K562 (cell line): ENCODE data around the gene PHF12. TPM values are rescaled to one million over a fixed set of nuclear protein-coding genes. Genes with fewer than 3 reads are reported as not detected.

Experiments used
- ATAC-seq: fragments of 200-7000 bp; cut with Tn5 transposase; 3 replicates; pipeline ENCODE4 v1.9.1; 2020; ENCODE audit warnings: moderate library complexity
- BruUV-seq: library from RNA; stranded (reverse); fragments of 400-500 nt; replicated peaks from 2 replicates; lab custom pipeline; 2021; lab: Mats Ljungman, UMichigan
- CTCF ChIA-PET: fragments of 300-600 bp; formaldehyde crosslinking; extraction: SDS; loops from one replicate; lab custom pipeline; 2021; ENCODE audit warnings: low intra/inter-chr PET ratio; lab: Yijun Ruan, JAX
- POLR2A ChIA-PET: fragments of 300-600, 350-650 bp; sonication (Branson Sonifier 250); formaldehyde crosslinking; extraction: SDS; loops from one replicate; lab custom pipeline; 2021; ENCODE audit warnings: antibody characterized with exemption, inconsistent platforms; lab: Yijun Ruan, JAX
- DNase-seq, 4 experiments: peaks; one replicate each; pipeline versions ENCODE4 v3.0.0 to v3.0.0-alpha.2; 2011 to 2018; ENCODE audit warnings: low spot score in 3 of 4, mixed read lengths in 3 of 4; ENCODE audit errors: extremely low read depth in 1 of 4
- FAIRE-seq: peaks from 2 replicates; lab custom pipeline; 2011; peaks lifted over from hg19 to GRCh38; lab: Jason Lieb, UNC
- H2AFZ ChIP-seq: 2 replicates; pipeline ENCODE4 v1.6.0; 2011; ENCODE audit warnings: low read depth, low read length, control low read depth, inconsistent platforms
- H3K27ac ChIP-seq: fragments of 200-600 bp; 3 replicates; pipeline ENCODE4 v1.8.0; 2011; ENCODE audit warnings: low read depth, mild to moderate bottlenecking, control low read depth, inconsistent platforms, low read length, moderate library complexity, mixed read lengths; ENCODE audit errors: extremely low read depth
- H3K27me3 ChIP-seq, 2 experiments: fragments of 300-600 bp in 1 of 2; 2 replicates in 1 of 2; 3 replicates in 1 of 2; pipeline versions ENCODE4 v1.6.0 to v1.8.0; 2011; ENCODE audit warnings: inconsistent platforms in 2 of 2, low read length in 2 of 2, mild to moderate bottlenecking in 1 of 2, mixed read lengths in 1 of 2, moderate library complexity in 1 of 2; ENCODE audit not compliant: control insufficient read depth in 2 of 2, insufficient read depth in 2 of 2
- H3K36me3 ChIP-seq: fragments of 300-600 bp; 3 replicates; pipeline ENCODE4 v1.8.0; 2011; ENCODE audit warnings: mild to moderate bottlenecking, low read length, inconsistent platforms; ENCODE audit not compliant: control insufficient read depth, insufficient read depth
- H3K4me1 ChIP-seq, 2 experiments: fragments of 200-600 bp in 1 of 2; replicated peaks in 1 of 2; 2 replicates in 1 of 2; 3 replicates in 1 of 2; pipeline versions ENCODE4 v1.5.1 to v1.8.0; 2011; ENCODE audit warnings: inconsistent platforms in 2 of 2, low read length in 2 of 2, mild to moderate bottlenecking in 1 of 2, mixed read lengths in 1 of 2, moderate library complexity in 1 of 2; ENCODE audit not compliant: control insufficient read depth in 2 of 2, insufficient read depth in 2 of 2
- H3K4me2 ChIP-seq: 2 replicates; pipeline ENCODE4 v1.6.1; 2011; ENCODE audit warnings: low read length, control low read depth, inconsistent platforms, mixed read lengths; ENCODE audit not compliant: insufficient read depth
- H3K4me3 ChIP-seq: fragments of 200-600 bp; sonication (generic), shearing (Covaris generic); 2 replicates; pipeline ENCODE4 v1.5.1; 2016; ENCODE audit warnings: control low read depth, inconsistent platforms
- H3K79me2 ChIP-seq: fragments of 200-600 bp; 3 replicates; pipeline ENCODE4 v1.8.0; 2011; ENCODE audit warnings: low read length, inconsistent platforms; ENCODE audit not compliant: control insufficient read depth, insufficient read depth
- H3K9ac ChIP-seq, 2 experiments: 2 replicates each; pipeline versions ENCODE4 v1.6.0 to v1.6.1; 2011; ENCODE audit warnings: low read depth in 2 of 2, low read length in 2 of 2, control low read depth in 1 of 2, inconsistent platforms in 1 of 2, mild to moderate bottlenecking in 1 of 2, mixed read lengths in 1 of 2; ENCODE audit not compliant: insufficient read depth in 1 of 2
- H3K9me1 ChIP-seq: one replicate; pipeline ENCODE4 v1.6.0; 2011; ENCODE audit warnings: inconsistent platforms, mild to moderate bottlenecking, low read length, moderate library complexity; ENCODE audit not compliant: control insufficient read depth, insufficient read depth
- H3K9me3 ChIP-seq: replicated peaks from 2 replicates; pipeline ENCODE4 v1.5.1; 2011; ENCODE audit warnings: low read depth, low read length, inconsistent platforms; ENCODE audit not compliant: control insufficient read depth, insufficient read depth
- H4K20me1 ChIP-seq: replicated peaks from 2 replicates; pipeline ENCODE4 v1.6.1; 2011; ENCODE audit warnings: low read length, inconsistent platforms, mixed read lengths; ENCODE audit not compliant: control insufficient read depth, insufficient read depth
- ARID2 ChIP-seq: fragments of 450-650 bp; IDR thresholded peaks from 2 replicates; pipeline ENCODE4 v1.6.1; 2017; ENCODE audit warnings: antibody characterized with exemption, mild to moderate bottlenecking
- CBFA2T3 ChIP-seq: fragments of 450-650 bp; IDR thresholded peaks from 2 replicates; pipeline ENCODE4 v1.6.1; 2017
- JUND ChIP-seq, 2 experiments: IDR thresholded peaks; 2 replicates in 1 of 2; 3 replicates in 1 of 2; pipeline ENCODE4 v1.6.1; 2011; ENCODE audit warnings: borderline replicate concordance in 2 of 2, low read depth in 2 of 2, low read length in 2 of 2, improper control_type of control experiment in 1 of 2, missing biosample characterization in 1 of 2, missing genetic modification characterization in 1 of 2, missing genetic modification reagents in 1 of 2
- RBM25 ChIP-seq: fragments of 200-400 bp; formaldehyde crosslinking; IDR thresholded peaks from 2 replicates; pipeline ENCODE4 v1.6.1; 2018; ENCODE audit warnings: low read length, low read depth, moderate library complexity; ENCODE audit not compliant: severe bottlenecking
- ZNF79 ChIP-seq: fragments of 250-450 bp; sonication (Bioruptor Pico); IDR thresholded peaks from 2 replicates; pipeline ENCODE4 v1.4.0; 2020; ENCODE audit warnings: low read depth, mild to moderate bottlenecking, moderate library complexity
- WGBS: fragments of 100-300 bp; shearing (Covaris generic); methylation state at CpG from one replicate; pipeline ENCODE4 v1.1.6; 2016; ENCODE audit warnings: low coverage, mixed read lengths; ENCODE audit not compliant: insufficient coverage; ENCODE audit errors: missing lambda C conversion rate; 5-methylcytosine and 5-hydroxymethylcytosine counted together
- in situ Hi-C: fragments of 300-500 bp; cut with MboI; formaldehyde crosslinking; loops from 4 replicates; pipeline ENCODE4 v1.15.0; 2018; ENCODE audit warnings: inconsistent platforms, mixed read lengths
- intact Hi-C: fragments of 100-400 bp; cut with micrococcal nuclease; formaldehyde crosslinking; loops from 2 replicates; pipeline ENCODE4 v1.14.2; 2022
- polyA plus RNA-seq, 8 experiments: library from polyadenylated mRNA; depleted of rRNA in 4 of 8; stranded (reverse) in 5 of 8; unstranded in 3 of 8; fragments of >200 nt; fragmentation: Nextera tagmentation in 2 of 8; fragmentation: Illumina TruSeq in 1 of 8; extraction: Ambion mirVana in 2 of 8; extraction: Trizol in 1 of 8; gene quantifications; 2 replicates each; pipeline versions ENCODE4 v1.2.1 to v1.2.3, GENCODE V29; 2011 to 2014; ENCODE audit warnings: inconsistent platforms in 1 of 8, missing spikeins in 1 of 8
- total RNA-seq, 7 experiments: library from RNA; depleted of rRNA in 6 of 7; stranded (reverse); fragments of >200 nt in 6 of 7; fragmentation: Illumina TruSeq in 2 of 7; extraction: Trizol in 2 of 7; gene quantifications; 2 replicates each; pipeline versions ENCODE4 v1.2.1 to v1.2.3, GENCODE V29; 2011 to 2021; ENCODE audit warnings: low replicate concordance in 1 of 7
- TF ChIP-seq, protein P1 (sequence below), 3 experiments: IDR thresholded peaks in 2 of 3; conservative IDR thresholded peaks in 1 of 3; 2 replicates each; pipeline ENCODE4 v1.5.1; 2011 to 2012; ENCODE audit warnings: low read length in 3 of 3, mild to moderate bottlenecking in 3 of 3, control low read depth in 2 of 3, improper control_type of control experiment in 1 of 3, inconsistent platforms in 1 of 3, low read depth in 1 of 3, mixed read lengths in 1 of 3, moderate library complexity in 1 of 3; ENCODE audit not compliant: insufficient read depth in 2 of 3
- TF ChIP-seq, protein P2 (sequence below): sonication (generic); formaldehyde crosslinking; IDR thresholded peaks from 2 replicates; pipeline ENCODE4 v1.9.0; 2022; ENCODE audit warnings: mild to moderate bottlenecking, missing genetic modification reagents
- TF ChIP-seq, protein P3 (sequence below): fragments of 450-650 bp; IDR thresholded peaks from 2 replicates; pipeline ENCODE4 v1.6.1; 2016

Gene PHF12
- total and polyA plus RNA-seq, 9 of the 15 experiments (the other 6 are each of a cell fraction or from before 2014, with no cell fraction given): 0.82 to 31.3 (median 13.5) TPM

DNA sequence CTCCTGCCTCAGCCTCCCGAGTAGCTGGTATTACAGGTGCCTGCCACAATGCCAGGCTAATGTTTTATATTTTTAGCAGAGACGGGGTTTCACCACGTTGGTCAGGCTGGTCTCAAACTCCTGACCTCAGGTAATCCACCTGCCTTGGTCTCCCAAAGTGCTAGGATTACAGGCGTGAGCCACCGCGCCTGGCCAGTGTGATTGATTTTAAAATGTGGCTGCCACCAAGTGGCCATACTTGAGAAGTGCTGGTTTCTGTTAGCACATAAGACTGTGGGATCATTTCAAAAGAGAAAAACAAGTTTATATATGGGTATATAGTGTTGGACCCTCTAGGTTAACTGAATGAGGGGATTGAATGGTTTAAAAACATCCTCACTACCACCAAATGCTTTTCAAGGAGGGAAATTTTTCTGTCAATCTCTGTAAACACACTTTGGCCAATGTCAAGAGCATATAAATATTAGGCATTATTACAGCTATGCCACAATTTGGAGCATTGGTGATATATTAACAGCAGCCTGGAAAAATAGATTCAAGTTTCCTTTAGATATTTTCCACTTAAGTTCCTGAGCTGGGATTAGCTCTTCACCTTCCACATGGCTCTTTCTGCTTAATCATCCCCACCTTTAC lies 34.9 kb downstream of the PHF12 start (continued):
- TF ChIP-seq, protein P1, sequence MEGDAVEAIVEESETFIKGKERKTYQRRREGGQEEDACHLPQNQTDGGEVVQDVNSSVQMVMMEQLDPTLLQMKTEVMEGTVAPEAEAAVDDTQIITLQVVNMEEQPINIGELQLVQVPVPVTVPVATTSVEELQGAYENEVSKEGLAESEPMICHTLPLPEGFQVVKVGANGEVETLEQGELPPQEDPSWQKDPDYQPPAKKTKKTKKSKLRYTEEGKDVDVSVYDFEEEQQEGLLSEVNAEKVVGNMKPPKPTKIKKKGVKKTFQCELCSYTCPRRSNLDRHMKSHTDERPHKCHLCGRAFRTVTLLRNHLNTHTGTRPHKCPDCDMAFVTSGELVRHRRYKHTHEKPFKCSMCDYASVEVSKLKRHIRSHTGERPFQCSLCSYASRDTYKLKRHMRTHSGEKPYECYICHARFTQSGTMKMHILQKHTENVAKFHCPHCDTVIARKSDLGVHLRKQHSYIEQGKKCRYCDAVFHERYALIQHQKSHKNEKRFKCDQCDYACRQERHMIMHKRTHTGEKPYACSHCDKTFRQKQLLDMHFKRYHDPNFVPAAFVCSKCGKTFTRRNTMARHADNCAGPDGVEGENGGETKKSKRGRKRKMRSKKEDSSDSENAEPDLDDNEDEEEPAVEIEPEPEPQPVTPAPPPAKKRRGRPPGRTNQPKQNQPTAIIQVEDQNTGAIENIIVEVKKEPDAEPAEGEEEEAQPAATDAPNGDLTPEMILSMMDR (IDR thresholded peaks at IDR 0.05 in 2 of 3, conservative IDR thresholded peaks at IDR 0.05 in 1 of 3; ENCODE audit: insufficient read depth in 2 of 3, low read depth in 1 of 3, low read length in 3 of 3): peak; percentile 73 to 82 (median 76)
- TF ChIP-seq RBM25 (no peak), ARID2 (peak; percentile 17; the same call in 1 of the 2 replicates)

DNA sequence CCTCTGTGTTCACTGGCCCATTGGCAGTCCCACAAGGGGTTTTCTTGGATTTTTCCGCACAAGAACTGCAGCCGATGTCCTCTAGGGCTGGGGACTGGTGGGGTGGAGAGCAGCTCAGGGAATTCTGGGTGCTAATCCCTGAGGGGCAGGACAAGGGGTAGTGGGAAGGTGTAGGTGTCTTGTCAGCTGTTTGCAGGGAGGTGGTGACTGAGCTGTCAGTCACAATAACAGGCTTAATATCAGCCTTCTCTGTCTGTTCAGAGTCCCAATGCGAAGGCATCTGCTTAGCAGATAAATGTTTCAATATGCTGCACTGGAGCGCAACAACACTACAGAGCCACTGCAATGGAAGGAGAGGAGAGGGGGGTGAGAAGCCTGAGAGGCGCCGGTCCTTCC lies 38.4 kb downstream of the PHF12 start:
- ChIA-PET POLR2A (interaction anchor here (0.6 to 2.0 kb wide), 13 partner anchors 13 to 288 kb away, joined by 3 to 15 read pairs (median 5); partner anchors contain the start of genes FLOT2 and RPL23A), CTCF (interaction anchor here (1.2 kb wide), 2 partner anchors 41 to 186 kb away, joined by 3 to 6 read pairs; no protein-coding TSS in a partner anchor)
- intact Hi-C loops: no loop called here
- in situ Hi-C loops: no loop called here
- H3K9me1 ChIP-seq: peaks cover 5% of the 10 kb centered on the region
- H2AFZ ChIP-seq: no peak overlapping the region
- no peak overlapping the region; the same call in 2 of the 3 replicates for H3K27ac ChIP-seq
- peaks cover 5% of the 10 kb centered on the region; the same call in 1 of the 3 replicates for H3K79me2 ChIP-seq
- no peaks in the 10 kb centered on the region for H3K27me3 ChIP-seq
- no peak for FAIRE-seq
- peaks cover 95% of the 10 kb centered on the region for H3K36me3 ChIP-seq
- 68% methylated on average over 6 of the region's 6 CpGs for WGBS
- peak overlapping the region in 1 of 2 experiments; percentile 72; a peak in 2 of 4 replicates for H3K9ac ChIP-seq
- peaks cover 5% of the 10 kb centered on the region for H4K20me1 ChIP-seq
- H3K4me2 ChIP-seq: no peak overlapping the region
- peak; percentile 3; the same call in 2 of the 3 replicates for ATAC-seq
- peak in 2 of 4 experiments; percentile 15 to 34 for DNase-seq
- H3K4me1 ChIP-seq: peaks cover 26 to 31% of the 10 kb centered on the region in 2 experiments
- H3K9me3 ChIP-seq: peaks cover 4% of the 10 kb centered on the region; the same call in 1 of the 2 replicates
- TF ChIP-seq, protein P2, sequence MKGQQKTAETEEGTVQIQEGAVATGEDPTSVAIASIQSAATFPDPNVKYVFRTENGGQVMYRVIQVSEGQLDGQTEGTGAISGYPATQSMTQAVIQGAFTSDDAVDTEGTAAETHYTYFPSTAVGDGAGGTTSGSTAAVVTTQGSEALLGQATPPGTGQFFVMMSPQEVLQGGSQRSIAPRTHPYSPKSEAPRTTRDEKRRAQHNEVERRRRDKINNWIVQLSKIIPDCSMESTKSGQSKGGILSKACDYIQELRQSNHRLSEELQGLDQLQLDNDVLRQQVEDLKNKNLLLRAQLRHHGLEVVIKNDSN (CRISPR knock-in tag): peak; percentile 6; the same call in 1 of the 2 replicates
- TF ChIP-seq CBFA2T3: peak; percentile 43
- TF ChIP-seq, protein P3, sequence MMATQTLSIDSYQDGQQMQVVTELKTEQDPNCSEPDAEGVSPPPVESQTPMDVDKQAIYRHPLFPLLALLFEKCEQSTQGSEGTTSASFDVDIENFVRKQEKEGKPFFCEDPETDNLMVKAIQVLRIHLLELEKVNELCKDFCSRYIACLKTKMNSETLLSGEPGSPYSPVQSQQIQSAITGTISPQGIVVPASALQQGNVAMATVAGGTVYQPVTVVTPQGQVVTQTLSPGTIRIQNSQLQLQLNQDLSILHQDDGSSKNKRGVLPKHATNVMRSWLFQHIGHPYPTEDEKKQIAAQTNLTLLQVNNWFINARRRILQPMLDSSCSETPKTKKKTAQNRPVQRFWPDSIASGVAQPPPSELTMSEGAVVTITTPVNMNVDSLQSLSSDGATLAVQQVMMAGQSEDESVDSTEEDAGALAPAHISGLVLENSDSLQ: peak; percentile 87
- no peak for TF ChIP-seq ZNF79
- no peak for TF ChIP-seq JUND (IDR thresholded peaks at IDR 0.05; ENCODE audit: borderline replicate concordance, low read depth, low read length)
- no peak for TF ChIP-seq JUND (tag; IDR thresholded peaks at IDR 0.05; ENCODE audit: borderline replicate concordance, low read depth, low read length)
- no TSS peak for BruUV-seq
- no peak overlapping the region for H3K4me3 ChIP-seq
